ENCODE results near the gene HECW1.
"Not testable (repeated sequence)": the region's sequence is repeated elsewhere in the genome, so short reads cannot be mapped to it uniquely, and the experiment has no call there.

HECW1 gene

GRCh38 chr7:43588477-43589132 is 476.2 kb downstream of the HECW1 start:
- H3K4me3 ChIP-seq (ENCODE audit: low read length) = no peak overlapping the region; the same call in none of the 2 replicates
- TF ChIP-seq ZNF274 (IDR thresholded peaks at IDR 0.05; ENCODE audit: low read depth, low read length) = no peak

- no peak for TF ChIP-seq ZNF274 (IDR thresholded peaks at IDR 0.05; ENCODE audit: low read depth, low read length)
- no peak overlapping the region for H3K4me3 ChIP-seq (ENCODE audit: low read length)
These were observed 476.7 kb downstream of the HECW1 start for GRCh38 chr7:43589133-43589478.

DNA sequence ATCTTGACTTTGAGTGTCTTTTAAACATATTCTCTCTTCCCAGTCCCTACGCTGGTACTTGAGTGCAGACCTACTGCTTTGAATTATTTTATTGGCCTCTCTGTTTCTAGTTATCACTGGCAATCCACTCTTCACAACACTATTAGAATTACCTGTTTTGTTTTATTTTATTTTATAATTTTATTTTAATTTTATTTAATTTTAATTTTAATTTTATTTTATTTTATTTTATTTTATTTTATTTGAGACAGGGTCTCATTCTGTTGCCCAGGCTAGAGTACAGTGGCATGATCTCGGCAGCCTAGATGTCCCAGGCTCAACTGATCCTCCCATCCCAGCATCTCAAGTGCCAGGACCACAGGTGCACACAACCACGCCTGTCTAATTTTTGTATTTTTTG is 477.3 kb downstream of the HECW1 start:
- no peak overlapping the region for H3K4me3 ChIP-seq (ENCODE audit: low read length)

GRCh38 chr7:43590862-43591557 is 478.6 kb downstream of the HECW1 start:
- no peak for TF ChIP-seq ZNF274 (IDR thresholded peaks at IDR 0.05; ENCODE audit: low read depth, low read length)
- peak overlapping the region; percentile 56 for H3K4me3 ChIP-seq (ENCODE audit: low read length)

More for the DNA sequence above, 477.3 kb downstream of the HECW1 start:
- TF ChIP-seq ZNF274 (IDR thresholded peaks at IDR 0.05; ENCODE audit: low read depth, low read length) = no peak

- peak overlapping the region; percentile 56 for H3K4me3 ChIP-seq (ENCODE audit: low read length)
- no peak for TF ChIP-seq ZNF274 (IDR thresholded peaks at IDR 0.05; ENCODE audit: low read depth, low read length)
These were observed 479.2 kb downstream of the HECW1 start for GRCh38 chr7:43591558-43592180.

- no peak for TF ChIP-seq ZNF274 (IDR thresholded peaks at IDR 0.05; ENCODE audit: low read depth, low read length)
- no peak overlapping the region; the same call in 1 of the 2 replicates for H3K4me3 ChIP-seq (ENCODE audit: low read length)
These were observed 479.9 kb downstream of the HECW1 start for GRCh38 chr7:43592326-43592725.

- no peak overlapping the region for H3K4me3 ChIP-seq (ENCODE audit: low read length)
- TF ChIP-seq ZNF274 (IDR thresholded peaks at IDR 0.05; ENCODE audit: low read depth, low read length) = no peak
These were observed 480.6 kb downstream of the HECW1 start for GRCh38 chr7:43593010-43593409.

DNA sequence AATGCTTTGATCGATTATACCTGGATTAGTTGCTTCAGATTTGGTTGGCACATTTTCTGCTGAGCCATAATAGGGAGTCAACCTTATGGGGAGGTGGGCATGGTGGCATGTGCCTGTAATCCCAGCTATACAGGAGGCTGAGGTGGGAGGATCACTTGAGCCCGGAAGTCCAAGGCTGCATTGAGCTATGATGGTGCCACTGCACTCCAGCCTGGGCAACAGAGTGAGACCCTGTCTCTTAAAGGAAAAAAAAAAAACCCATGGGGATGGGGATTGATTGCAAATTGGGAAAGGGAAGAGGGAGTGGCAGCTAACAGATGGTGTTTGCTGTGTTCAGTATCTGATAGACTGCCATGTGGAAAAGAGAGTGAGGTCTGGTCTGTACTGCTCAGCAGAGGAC is 481.6 kb downstream of the HECW1 start:
- H3K4me3 ChIP-seq (ENCODE audit: low read length) = no peak overlapping the region
- no peak for TF ChIP-seq ZNF274 (IDR thresholded peaks at IDR 0.05; ENCODE audit: low read depth, low read length)

GRCh38 chr7:43596426-43596825 is 484.0 kb downstream of the HECW1 start:
- H3K4me3 ChIP-seq (ENCODE audit: low read length) = not testable (repeated sequence)

GRCh38 chr7:43600056-43600455 is 487.6 kb downstream of the HECW1 start:
- no peak for TF ChIP-seq ZNF274 (IDR thresholded peaks at IDR 0.05; ENCODE audit: low read depth, low read length)
- no peak overlapping the region for H3K4me3 ChIP-seq (ENCODE audit: low read length)

DNA sequence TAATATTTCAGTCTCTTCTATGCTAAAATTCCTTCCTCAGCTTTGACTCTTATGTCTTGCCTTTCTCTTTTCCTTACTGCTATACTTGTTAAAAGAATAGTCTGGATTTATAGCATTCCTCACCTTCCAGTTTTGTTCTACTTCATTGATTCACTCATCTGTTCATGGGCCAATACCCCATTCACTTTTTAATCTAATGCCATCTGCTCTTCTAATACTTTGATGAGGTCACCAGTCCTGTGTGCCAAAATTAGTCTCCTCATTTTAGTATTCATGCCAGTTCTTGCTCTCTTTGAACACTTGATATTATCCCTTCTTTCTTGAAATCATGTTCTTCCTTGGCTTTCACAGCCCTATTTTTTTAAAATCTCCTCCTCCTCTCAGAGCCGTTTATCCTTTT is 489.8 kb downstream of the HECW1 start:
- no peak for TF ChIP-seq ZNF274 (IDR thresholded peaks at IDR 0.05; ENCODE audit: low read depth, low read length)

DNA sequence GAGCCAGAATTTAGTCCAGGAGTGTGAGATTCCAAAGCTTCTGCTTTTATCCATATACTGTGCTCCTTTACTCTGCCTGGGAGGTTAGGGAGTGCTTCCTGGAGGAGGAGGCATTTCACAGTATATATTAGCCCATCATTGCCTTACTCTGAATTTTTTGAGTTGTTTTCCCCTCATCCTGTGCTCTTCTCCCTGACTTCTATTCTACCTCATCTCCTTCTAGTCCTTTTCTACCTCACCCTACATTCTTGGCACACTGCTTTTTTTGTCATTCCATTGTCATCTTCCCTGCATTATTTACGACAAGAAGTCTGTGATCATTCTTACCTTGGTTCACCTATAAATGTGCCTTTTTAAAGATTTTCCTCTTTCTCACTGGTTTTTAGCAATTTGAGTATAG is 491.8 kb downstream of the HECW1 start:
- H3K4me3 ChIP-seq (ENCODE audit: low read length) = no peak overlapping the region
- TF ChIP-seq ZNF274 (IDR thresholded peaks at IDR 0.05; ENCODE audit: low read depth, low read length) = no peak

More for the DNA sequence above, 489.8 kb downstream of the HECW1 start:
- H3K4me3 ChIP-seq (ENCODE audit: low read length) = no peak overlapping the region

- no peak for TF ChIP-seq ZNF274 (IDR thresholded peaks at IDR 0.05; ENCODE audit: low read depth, low read length)
- no peak overlapping the region for H3K4me3 ChIP-seq (ENCODE audit: low read length)
These were observed 496.6 kb downstream of the HECW1 start for GRCh38 chr7:43609097-43609496.

GRCh38 chr7:43612128-43612527 is 499.7 kb downstream of the HECW1 start:
- no peak overlapping the region for H3K4me3 ChIP-seq (ENCODE audit: low read length)

More at GRCh38 chr7:43612128-43612527, 499.7 kb downstream of the HECW1 start:
- TF ChIP-seq ZNF274 (IDR thresholded peaks at IDR 0.05; ENCODE audit: low read depth, low read length) = no peak
